ENCODE data around the gene SLC26A2.

DNA sequence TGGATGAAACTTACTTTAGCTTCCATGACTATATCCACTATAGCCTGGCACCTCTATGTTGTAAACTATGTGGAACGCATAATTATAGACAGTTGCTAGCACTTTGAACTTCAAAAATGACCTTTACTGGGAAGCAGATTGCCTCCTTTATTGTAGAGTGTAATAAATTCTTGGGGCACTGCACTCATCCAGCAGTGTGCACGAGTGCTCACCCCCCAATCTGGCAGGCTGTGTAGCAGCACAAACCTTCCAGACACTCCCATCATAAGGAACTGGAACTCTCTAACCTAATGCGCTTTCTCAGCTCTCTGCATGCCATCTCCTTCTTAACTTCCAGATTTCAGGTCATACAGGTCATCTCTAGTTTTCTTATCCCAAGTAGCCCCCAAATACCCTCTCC, 14.4 kb upstream of the SLC26A2 start:
- TF ChIP-seq, protein P1, sequence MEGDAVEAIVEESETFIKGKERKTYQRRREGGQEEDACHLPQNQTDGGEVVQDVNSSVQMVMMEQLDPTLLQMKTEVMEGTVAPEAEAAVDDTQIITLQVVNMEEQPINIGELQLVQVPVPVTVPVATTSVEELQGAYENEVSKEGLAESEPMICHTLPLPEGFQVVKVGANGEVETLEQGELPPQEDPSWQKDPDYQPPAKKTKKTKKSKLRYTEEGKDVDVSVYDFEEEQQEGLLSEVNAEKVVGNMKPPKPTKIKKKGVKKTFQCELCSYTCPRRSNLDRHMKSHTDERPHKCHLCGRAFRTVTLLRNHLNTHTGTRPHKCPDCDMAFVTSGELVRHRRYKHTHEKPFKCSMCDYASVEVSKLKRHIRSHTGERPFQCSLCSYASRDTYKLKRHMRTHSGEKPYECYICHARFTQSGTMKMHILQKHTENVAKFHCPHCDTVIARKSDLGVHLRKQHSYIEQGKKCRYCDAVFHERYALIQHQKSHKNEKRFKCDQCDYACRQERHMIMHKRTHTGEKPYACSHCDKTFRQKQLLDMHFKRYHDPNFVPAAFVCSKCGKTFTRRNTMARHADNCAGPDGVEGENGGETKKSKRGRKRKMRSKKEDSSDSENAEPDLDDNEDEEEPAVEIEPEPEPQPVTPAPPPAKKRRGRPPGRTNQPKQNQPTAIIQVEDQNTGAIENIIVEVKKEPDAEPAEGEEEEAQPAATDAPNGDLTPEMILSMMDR (IDR thresholded peaks at IDR 0.05; ENCODE audit: poor library complexity), result no peak
- TF ChIP-seq EZH2 (IDR thresholded peaks at IDR 0.05; ENCODE audit: borderline replicate concordance), result no peak
- TF ChIP-seq EZH2phosphoT487 (IDR thresholded peaks at IDR 0.05; ENCODE audit: low read depth, severe bottlenecking, unreplicated experiment), result no peak
